Motor neuron (in vitro differentiated cells): ENCODE measurements around the gene CPT1B. TPM values are rescaled to one million over a fixed set of nuclear protein-coding genes. Genes with fewer than 3 reads are reported as not detected.
"Not testable (repeated sequence)": the region's sequence is repeated elsewhere in the genome, so short reads cannot be mapped to it uniquely, and the experiment has no call there.

Source experiments
- ATAC-seq, 8 experiments: fragments of 200-7000 bp; cut with Tn5 transposase; replicated peaks in 6 of 8; 2 replicates each; pipeline ENCODE4 v1.8.0; 2021; ENCODE audit warnings: mild to moderate bottlenecking in 8 of 8, moderate library complexity in 8 of 8
- H3K27ac ChIP-seq, 2 donors: fragments of 250-450 bp; sonication (Bioruptor Pico); 2 replicates each; pipeline ENCODE4 v1.9.0; 2021; ENCODE audit warnings: antibody characterized with exemption in 2 of 2, mild to moderate bottlenecking in 2 of 2, moderate library complexity in 1 of 2
- H3K4me1 ChIP-seq, 2 donors: fragments of 250-450 bp; sonication (Bioruptor Pico); replicated peaks in 1 of 2; 2 replicates each; pipeline ENCODE4 v1.6.1; 2021; ENCODE audit warnings: antibody characterized with exemption in 2 of 2, mild to moderate bottlenecking in 2 of 2, moderate library complexity in 1 of 2
- H3K4me3 ChIP-seq, 5 donors: fragments of 250-450 bp; sonication (Bioruptor Pico); 2 replicates each; pipeline ENCODE4 v1.9.0; 2021; ENCODE audit warnings: antibody characterized with exemption in 5 of 5, mild to moderate bottlenecking in 5 of 5, moderate library complexity in 4 of 5
- WGBS, 10 experiments: fragments of 450-650 bp; shearing (Covaris generic); methylation state at CpG; one replicate each; pipeline ENCODE4 v1.0.0; 2022; 5-methylcytosine and 5-hydroxymethylcytosine counted together
- in situ Hi-C, 9 experiments: fragments of 400-800 bp; cut with MboI; loops; one replicate each; pipeline ENCODE4 v1.15.0; 2021; ENCODE audit warnings: low sequenced_read_pairs in 9 of 9, low pct_unique_long_range_greater_than_20kb in 2 of 9; ENCODE audit not compliant: unreplicated experiment in 9 of 9
- total RNA-seq, 8 experiments: library from RNA; unstranded; fragments of 300-600 nt; gene quantifications; 2 replicates each; pipeline versions ENCODE4 v1.2.3 to v1.2.4, GENCODE V29; 2022

The CPT1B gene
- total RNA-seq, 8 experiments from 2014 or later, result 2.8 to 17.7 (median 9.6) TPM

GRCh38 chr22:50614296-50614695, 36.1 kb upstream of the CPT1B start:
- H3K4me1 ChIP-seq, in situ Hi-C loops, H3K4me3 ChIP-seq, ATAC-seq, H3K27ac ChIP-seq: not testable (repeated sequence)
- WGBS, 10 experiments, result 40 to 94% (median 83%) methylated on average over 1 to 3 of the region's 3 CpGs; no CpG with 5 or more reads in 1 of the 10 experiments

GRCh38 chr22:50613291-50613981, 35.2 kb upstream of the CPT1B start:
- H3K27ac ChIP-seq, result no peak overlapping the region
- in situ Hi-C loops, result no loop called here
- ATAC-seq, result no peak
- no peak overlapping the region for H3K4me3 ChIP-seq
- H3K4me1 ChIP-seq, result no peaks in the 10 kb centered on the region
- 20 to 97% (median 75%) methylated on average over 1 to 15 of the region's 22 CpGs; no CpG with 5 or more reads in 1 of the 10 experiments for WGBS, 10 experiments

- H3K4me1 ChIP-seq, result no peaks in the 10 kb centered on the region
- 0 to 100% (median 47%) methylated on average over 1 to 8 of the region's 31 CpGs; no CpG with 5 or more reads in 5 of the 10 experiments for WGBS, 10 experiments
- in situ Hi-C loops, result no loop called here
- no peak overlapping the region for H3K27ac ChIP-seq
- ATAC-seq, result peak in 7 of 8 experiments; percentile 19 to 66 (median 42)
- H3K4me3 ChIP-seq, result no peak overlapping the region
These were observed 34.4 kb upstream of the CPT1B start for GRCh38 chr22:50612528-50613221.

- WGBS, 10 experiments, result 47 to 100% (median 59%) methylated on average over 1 to 6 of the region's 6 CpGs; no CpG with 5 or more reads in 4 of the 10 experiments
- H3K4me3 ChIP-seq, result no peak overlapping the region
- in situ Hi-C loops, result no loop called here
- no peak overlapping the region for H3K27ac ChIP-seq
- H3K4me1 ChIP-seq, result no peaks in the 10 kb centered on the region
- peak in 2 of 8 experiments; percentile 8 to 10 for ATAC-seq
These were observed 33.9 kb upstream of the CPT1B start for GRCh38 chr22:50612168-50612527.

GRCh38 chr22:50611341-50612060, 33.3 kb upstream of the CPT1B start:
- H3K4me1 ChIP-seq, result no peaks in the 10 kb centered on the region
- H3K4me3 ChIP-seq, result no peak overlapping the region
- H3K27ac ChIP-seq, result no peak overlapping the region
- 52 to 100% (median 79%) methylated on average over 1 to 5 of the region's 26 CpGs; no CpG with 5 or more reads in 6 of the 10 experiments for WGBS, 10 experiments
- in situ Hi-C loops, result no loop called here
- ATAC-seq, result no peak

GRCh38 chr22:50610581-50610980, 32.4 kb upstream of the CPT1B start:
- Histone ChIP-seq H3K4me3 (no peak overlapping the region), H3K4me1 (no peaks in the 10 kb centered on the region), H3K27ac (no peak overlapping the region)
- peak in 1 of 8 experiments; percentile 5 for ATAC-seq
- in situ Hi-C loops, result no loop called here
- WGBS, 10 experiments, result 33 to 80% methylated on average over 1 of the region's 17 CpGs; no CpG with 5 or more reads in 8 of the 10 experiments

- no peak overlapping the region for H3K4me3 ChIP-seq
- H3K27ac ChIP-seq, result no peak overlapping the region
- H3K4me1 ChIP-seq, result no peaks in the 10 kb centered on the region
- in situ Hi-C loops, result no loop called here
- 0 to 38% methylated on average over 1 to 4 of the region's 11 CpGs; no CpG with 5 or more reads in 8 of the 10 experiments for WGBS, 10 experiments
- ATAC-seq, result no peak
These were observed 31.8 kb upstream of the CPT1B start for GRCh38 chr22:50610041-50610451.

- in situ Hi-C loops, result no loop called here
- H3K27ac ChIP-seq, result no peak overlapping the region
- ATAC-seq, result no peak
- no peaks in the 10 kb centered on the region for H3K4me1 ChIP-seq
- H3K4me3 ChIP-seq, result no peak overlapping the region
- 0 to 77% (median 61%) methylated on average over 1 to 4 of the region's 12 CpGs; no CpG with 5 or more reads in 7 of the 10 experiments for WGBS, 10 experiments
These were observed 31.4 kb upstream of the CPT1B start for GRCh38 chr22:50609599-50609998.

- Histone ChIP-seq H3K4me3 (no peak overlapping the region), H3K27ac (no peak overlapping the region), H3K4me1 (no peaks in the 10 kb centered on the region)
- ATAC-seq, result no peak
- in situ Hi-C loops, result no loop called here
- 82 to 88% methylated on average over 3 to 6 of the region's 10 CpGs; no CpG with 5 or more reads in 8 of the 10 experiments for WGBS, 10 experiments
These were observed 30.8 kb upstream of the CPT1B start for GRCh38 chr22:50608996-50609395.

- 43 to 100% methylated on average over 1 to 6 of the region's 39 CpGs; no CpG with 5 or more reads in 8 of the 10 experiments for WGBS, 10 experiments
- in situ Hi-C loops, H3K4me1 ChIP-seq, H3K4me3 ChIP-seq, H3K27ac ChIP-seq, ATAC-seq: not testable (repeated sequence)
These were observed 30.0 kb upstream of the CPT1B start for GRCh38 chr22:50608058-50608840.

GRCh38 chr22:50607659-50608020, 29.4 kb upstream of the CPT1B start:
- H3K4me3 ChIP-seq, result no peak overlapping the region
- in situ Hi-C loops, result no loop called here
- no peak overlapping the region for H3K27ac ChIP-seq
- 0 to 89% (median 70%) methylated on average over 1 to 4 of the region's 6 CpGs; no CpG with 5 or more reads in 6 of the 10 experiments for WGBS, 10 experiments
- ATAC-seq, result no peak
- no peaks in the 10 kb centered on the region for H3K4me1 ChIP-seq

- Histone ChIP-seq H3K27ac (no peak overlapping the region), H3K4me3 (no peak overlapping the region), H3K4me1 (peaks cover 2 to 5% of the 10 kb centered on the region in 2 donors)
- no peak for ATAC-seq
- WGBS, 10 experiments, result 33 to 92% (median 73%) methylated on average over 1 to 5 of the region's 18 CpGs; no CpG with 5 or more reads in 6 of the 10 experiments
- in situ Hi-C loops, result no loop called here
These were observed 28.9 kb upstream of the CPT1B start for GRCh38 chr22:50606946-50607658.
